Endothelial cell of umbilical vein (primary cell): ENCODE measurements around the gene DST. TPM values are rescaled to one million over a fixed set of nuclear protein-coding genes. Genes with fewer than 3 reads are reported as not detected.

ENCODE experiments used
- BruUV-seq: library from RNA; stranded (reverse); fragments of 400-500 nt; replicated peaks from 2 replicates; lab custom pipeline; 2021; lab: Mats Ljungman, UMichigan
- CTCF ChIA-PET: fragments of 300-600, 350-600 bp; sonication (Branson Sonifier 250); formaldehyde crosslinking; loops from one replicate; lab custom pipeline; 2021; ENCODE audit warnings: antibody characterized with exemption, inconsistent platforms; lab: Charles Lee
- POLR2A ChIA-PET: fragments of 300-600, 350-600 bp; sonication (Branson Sonifier 250); formaldehyde crosslinking; loops from one replicate; lab custom pipeline; 2021; ENCODE audit warnings: antibody characterized with exemption, inconsistent platforms; lab: Charles Lee
- DNase-seq: peaks from one replicate; pipeline ENCODE4 v3.0.0-alpha.2; 2011; ENCODE audit warnings: low read depth, low spot score
- FAIRE-seq: peaks from 2 replicates; lab custom pipeline; 2011; peaks lifted over from hg19 to GRCh38; lab: Jason Lieb, UNC
- H2AFZ ChIP-seq: 2 replicates; pipeline ENCODE4 v1.6.0; 2012; ENCODE audit warnings: low read depth, low read length, control low read depth, inconsistent platforms
- H3K27ac ChIP-seq: 2 replicates; pipeline ENCODE4 v1.5.1; 2011; ENCODE audit warnings: low read depth, mild to moderate bottlenecking, control low read depth, low read length, moderate library complexity; ENCODE audit not compliant: insufficient read depth
- H3K27me3 ChIP-seq, 2 experiments: 2 replicates each; pipeline versions ENCODE4 v1.6.0 to v1.6.1; 2011; ENCODE audit warnings: low read length in 2 of 2, mixed read lengths in 1 of 2; ENCODE audit not compliant: control insufficient read depth in 2 of 2, insufficient read depth in 2 of 2
- H3K36me3 ChIP-seq, 2 experiments: 2 replicates in 1 of 2; 3 replicates in 1 of 2; pipeline ENCODE4 v1.5.1; 2011; ENCODE audit warnings: low read length in 2 of 2, mild to moderate bottlenecking in 1 of 2, moderate library complexity in 1 of 2; ENCODE audit not compliant: control insufficient read depth in 2 of 2, insufficient read depth in 2 of 2; ENCODE audit errors: extremely low read depth in 1 of 2
- H3K4me1 ChIP-seq: 3 replicates; pipeline ENCODE4 v1.5.1; 2011; ENCODE audit warnings: mild to moderate bottlenecking, low read length; ENCODE audit not compliant: control insufficient read depth, insufficient read depth; ENCODE audit errors: extremely low read depth
- H3K4me2 ChIP-seq: 2 replicates; pipeline ENCODE4 v1.6.1; 2011; ENCODE audit warnings: low read length, control low read depth, mixed read lengths; ENCODE audit not compliant: insufficient read depth
- H3K4me3 ChIP-seq, 3 experiments: fragments of 200-600 bp in 1 of 3; sonication (generic), shearing (Covaris generic) in 1 of 3; replicated peaks in 1 of 3; 2 replicates each; pipeline ENCODE4 v1.5.1; 2011 to 2016; ENCODE audit warnings: control low read depth in 3 of 3, low read length in 3 of 3, mild to moderate bottlenecking in 2 of 3, inconsistent platforms in 1 of 3, low read depth in 1 of 3, moderate library complexity in 1 of 3; ENCODE audit not compliant: insufficient read depth in 1 of 3
- H3K79me2 ChIP-seq: 2 replicates; pipeline ENCODE4 v1.6.0; 2012; ENCODE audit warnings: low read length, inconsistent platforms; ENCODE audit not compliant: control insufficient read depth, insufficient read depth
- H3K9ac ChIP-seq: replicated peaks from 2 replicates; pipeline ENCODE3; 2011; ENCODE audit warnings: low read length, control low read depth; ENCODE audit not compliant: insufficient read depth; ENCODE audit errors: extremely low read depth
- H3K9me1 ChIP-seq: replicated peaks from 3 replicates; pipeline ENCODE4 v1.6.0; 2011; ENCODE audit warnings: mild to moderate bottlenecking, low read length; ENCODE audit not compliant: control insufficient read depth, insufficient read depth; ENCODE audit errors: extremely low read depth
- H3K9me3 ChIP-seq: replicated peaks from 2 replicates; pipeline ENCODE4 v1.5.1; 2012; ENCODE audit warnings: low read length, inconsistent platforms; ENCODE audit not compliant: control insufficient read depth, insufficient read depth
- H4K20me1 ChIP-seq: replicated peaks from 2 replicates; pipeline ENCODE3; 2011; ENCODE audit warnings: mild to moderate bottlenecking, low read length; ENCODE audit not compliant: control insufficient read depth, insufficient read depth; ENCODE audit errors: extremely low read depth
- CTCF ChIP-seq, 2 donors: IDR thresholded peaks; 1 replicate in 1 of 2; 2 replicates in 1 of 2; pipeline ENCODE4 v1.5.1; 2011; ENCODE audit warnings: low read length in 2 of 2, mild to moderate bottlenecking in 2 of 2, moderate library complexity in 2 of 2, control low read depth in 1 of 2, inconsistent platforms in 1 of 2, low read depth in 1 of 2; ENCODE audit not compliant: insufficient read depth in 1 of 2; ENCODE audit errors: extremely low read depth in 1 of 2
- EZH2 ChIP-seq: IDR thresholded peaks from 2 replicates; pipeline ENCODE4 v1.6.1; 2012; ENCODE audit warnings: borderline replicate concordance, low read depth, mild to moderate bottlenecking, moderate library complexity, low read length, inconsistent platforms; ENCODE audit not compliant: severe bottlenecking
- GATA2 ChIP-seq: IDR thresholded peaks from 2 replicates; pipeline ENCODE4 v1.7.0; 2011; ENCODE audit warnings: low read depth, mild to moderate bottlenecking, moderate library complexity, mixed read lengths, low read length; ENCODE audit not compliant: insufficient read length, insufficient read depth
- JUN ChIP-seq: IDR thresholded peaks from 2 replicates; pipeline ENCODE4 v1.6.1; 2011; ENCODE audit warnings: borderline replicate concordance, low read depth; ENCODE audit not compliant: insufficient read length, insufficient read depth
- MAX ChIP-seq: IDR thresholded peaks from 2 replicates; pipeline ENCODE4 v1.6.1; 2011; ENCODE audit not compliant: insufficient read depth, insufficient read length
- MYC ChIP-seq: IDR thresholded peaks from one replicate; pipeline ENCODE4 v1.6.1; 2011; ENCODE audit warnings: mild to moderate bottlenecking, low read depth, low read length
- POLR2A ChIP-seq: IDR thresholded peaks from 2 replicates; pipeline ENCODE4 v1.6.1; 2012; ENCODE audit warnings: low read depth, mild to moderate bottlenecking, control low read depth, low read length
- POLR2AphosphoS5 ChIP-seq: IDR thresholded peaks from 2 replicates; pipeline ENCODE4 v1.6.1; 2012; ENCODE audit warnings: low read depth, mild to moderate bottlenecking, control low read depth, low read length, moderate library complexity; ENCODE audit not compliant: insufficient read depth
- dilution Hi-C: fragments of 300-500 bp; cut with MboI; formaldehyde crosslinking; loops from one replicate; pipeline ENCODE4 v1.15.0; 2019; ENCODE audit warnings: low sequenced_read_pairs; ENCODE audit not compliant: extremely low pct_ligation_motif_present
- intact Hi-C: fragments of 100-400 bp; cut with micrococcal nuclease; formaldehyde crosslinking; loops from one replicate; pipeline ENCODE4 v1.10.0; 2022
- polyA plus RNA-seq, 4 experiments: library from polyadenylated mRNA; depleted of rRNA in 3 of 4; stranded (reverse) in 3 of 4; unstranded in 1 of 4; fragments of >200 nt; gene quantifications; 2 replicates each; pipeline versions ENCODE4 v1.2.1 to v1.2.3, GENCODE V29; 2011 to 2012; ENCODE audit warnings: missing spikeins in 1 of 4
- total RNA-seq: library from RNA; stranded (reverse); gene quantifications from 2 replicates; pipeline ENCODE4 v1.2.3, GENCODE V29; 2021

The DST gene
- total and polyA plus RNA-seq, 2 donors (not counting 3 experiments of a cell fraction or from before 2014, with no cell fraction given), result 62.3 to 253 TPM

GRCh38 chr6:56667336-56667735 lies 24.6 kb upstream of the DST start:
- peaks cover 9% of the 10 kb centered on the region for H3K4me1 ChIP-seq
- H3K9ac ChIP-seq, result no peak overlapping the region
- FAIRE-seq (no peak), DNase-seq (no peak)
- ChIA-PET CTCF (interaction anchor here (1.4 to 2.5 kb wide), 2 partner anchors 12 to 14 kb away, joined by 4 to 7 read pairs; no protein-coding TSS in a partner anchor), POLR2A (no interaction called here)
- BruUV-seq, result no TSS peak
- H3K9me3 ChIP-seq, result no peaks in the 10 kb centered on the region
- H3K27ac ChIP-seq, result no peak overlapping the region
- intact Hi-C loops, result no loop called here
- no peaks in the 10 kb centered on the region for H3K9me1 ChIP-seq
- dilution Hi-C loops, result no loop called here
- TF ChIP-seq POLR2AphosphoS5 (no peak), CTCF (IDR thresholded peaks at IDR 0.05; ENCODE audit: extremely low read depth in 1 of 2, insufficient read depth in 1 of 2, low read depth in 1 of 2, low read length in 2 of 2) (no peak), POLR2A (no peak), JUN (no peak), EZH2 (no peak), GATA2 (no peak), MAX (no peak), MYC (no peak)
- no peaks in the 10 kb centered on the region for H3K27me3 ChIP-seq
- peaks cover 2% of the 10 kb centered on the region for H3K79me2 ChIP-seq
- H2AFZ ChIP-seq, result no peak overlapping the region
- no peak overlapping the region for H3K4me3 ChIP-seq
- H3K36me3 ChIP-seq, result peaks cover 0 to 2% of the 10 kb centered on the region in 2 experiments
- H3K4me2 ChIP-seq, result no peak overlapping the region
- H4K20me1 ChIP-seq, result no peaks in the 10 kb centered on the region
